HepG2 (cell line): Measurements from ENCODE around the gene PSENEN. TPM values are rescaled to one million over a fixed set of nuclear protein-coding genes. Genes with fewer than 3 reads are reported as not detected.

Experiments used
- KLF11 ChIP-seq: IDR thresholded peaks from 2 replicates; pipeline ENCODE4 v1.6.1; 2016; ENCODE audit warnings: missing compliant biosample characterization
- KMT2A ChIP-seq: sonication (generic); formaldehyde crosslinking; IDR thresholded peaks from 2 replicates; pipeline ENCODE4 v1.4.0; 2020; ENCODE audit warnings: missing genetic modification reagents
- MYC ChIP-seq: sonication (generic); formaldehyde crosslinking; IDR thresholded peaks from 2 replicates; pipeline ENCODE4 v1.9.0; 2021; ENCODE audit warnings: missing genetic modification reagents, borderline replicate concordance
- ZNF543 ChIP-seq: sonication (generic); formaldehyde crosslinking; IDR thresholded peaks from 2 replicates; pipeline ENCODE4 v1.4.0; 2020; ENCODE audit warnings: mild to moderate bottlenecking, missing genetic modification reagents
- ZNF605 ChIP-seq: sonication (generic); formaldehyde crosslinking; IDR thresholded peaks from 2 replicates; pipeline ENCODE4 v1.8.0; 2022; ENCODE audit warnings: mild to moderate bottlenecking, missing genetic modification reagents
- ZNF775 ChIP-seq: sonication (generic); formaldehyde crosslinking; IDR thresholded peaks from 2 replicates; pipeline ENCODE4 v1.4.0; 2020; ENCODE audit warnings: missing genetic modification reagents, mild to moderate bottlenecking, moderate library complexity, borderline replicate concordance
- polyA plus RNA-seq, 8 experiments: library from polyadenylated mRNA; depleted of rRNA in 3 of 8; stranded (reverse) in 7 of 8; unstranded in 1 of 8; fragments of >200 nt; fragmentation: Illumina TruSeq in 4 of 8; extraction: Trizol in 4 of 8; gene quantifications; 2 replicates each; pipeline versions ENCODE4 v1.2.1 to v1.2.3, GENCODE V29; 2011 to 2016; ENCODE audit warnings: low read depth in 4 of 8, missing spikeins in 1 of 8, mixed read lengths in 1 of 8; ENCODE audit not compliant: insufficient read depth in 1 of 8
- total RNA-seq, 5 experiments: library from RNA; depleted of rRNA; stranded (reverse); fragments of >200 nt; fragmentation: Illumina TruSeq; extraction: Trizol; gene quantifications; 2 replicates each; pipeline ENCODE4 v1.2.3, GENCODE V29; 2016; ENCODE audit warnings: low read depth in 1 of 5
- TF ChIP-seq, protein P1 (sequence below): sonication (generic); formaldehyde crosslinking; IDR thresholded peaks from 2 replicates; pipeline ENCODE4 v1.5.0; 2020; ENCODE audit warnings: missing genetic modification reagents
- TF ChIP-seq, protein P2 (sequence below): sonication (generic); formaldehyde crosslinking; IDR thresholded peaks from 2 replicates; pipeline ENCODE4 v1.8.0; 2022; ENCODE audit warnings: mild to moderate bottlenecking, missing genetic modification reagents
- TF ChIP-seq, protein P3 (sequence below): sonication (generic); formaldehyde crosslinking; IDR thresholded peaks from 2 replicates; pipeline ENCODE4 v1.4.0; 2020; ENCODE audit warnings: mild to moderate bottlenecking, missing genetic modification reagents
- TF ChIP-seq, protein P4 (sequence below): sonication (generic); formaldehyde crosslinking; IDR thresholded peaks from 2 replicates; pipeline ENCODE4 v1.8.0; 2022; ENCODE audit warnings: missing genetic modification reagents, mild to moderate bottlenecking, moderate library complexity, borderline replicate concordance
- TF ChIP-seq, protein P5 (sequence below): sonication (generic); formaldehyde crosslinking; IDR thresholded peaks from 2 replicates; pipeline ENCODE4 v1.4.0; 2020; ENCODE audit warnings: missing genetic modification reagents
- TF ChIP-seq, protein P6 (sequence below), 2 experiments: sonication (generic) in 1 of 2; formaldehyde crosslinking in 1 of 2; IDR thresholded peaks; 2 replicates each; pipeline versions ENCODE4 v1.4.0 to v1.6.1; 2018 to 2020; ENCODE audit warnings: missing genetic modification reagents in 2 of 2, borderline replicate concordance in 1 of 2, low read depth in 1 of 2, mild to moderate bottlenecking in 1 of 2, missing biosample characterization in 1 of 2

The PSENEN gene
- total and polyA plus RNA-seq, 2 of the 13 experiments (the other 11 are each of a cell fraction or from before 2014, with no cell fraction given) = 16.9 to 34.2 TPM

DNA sequence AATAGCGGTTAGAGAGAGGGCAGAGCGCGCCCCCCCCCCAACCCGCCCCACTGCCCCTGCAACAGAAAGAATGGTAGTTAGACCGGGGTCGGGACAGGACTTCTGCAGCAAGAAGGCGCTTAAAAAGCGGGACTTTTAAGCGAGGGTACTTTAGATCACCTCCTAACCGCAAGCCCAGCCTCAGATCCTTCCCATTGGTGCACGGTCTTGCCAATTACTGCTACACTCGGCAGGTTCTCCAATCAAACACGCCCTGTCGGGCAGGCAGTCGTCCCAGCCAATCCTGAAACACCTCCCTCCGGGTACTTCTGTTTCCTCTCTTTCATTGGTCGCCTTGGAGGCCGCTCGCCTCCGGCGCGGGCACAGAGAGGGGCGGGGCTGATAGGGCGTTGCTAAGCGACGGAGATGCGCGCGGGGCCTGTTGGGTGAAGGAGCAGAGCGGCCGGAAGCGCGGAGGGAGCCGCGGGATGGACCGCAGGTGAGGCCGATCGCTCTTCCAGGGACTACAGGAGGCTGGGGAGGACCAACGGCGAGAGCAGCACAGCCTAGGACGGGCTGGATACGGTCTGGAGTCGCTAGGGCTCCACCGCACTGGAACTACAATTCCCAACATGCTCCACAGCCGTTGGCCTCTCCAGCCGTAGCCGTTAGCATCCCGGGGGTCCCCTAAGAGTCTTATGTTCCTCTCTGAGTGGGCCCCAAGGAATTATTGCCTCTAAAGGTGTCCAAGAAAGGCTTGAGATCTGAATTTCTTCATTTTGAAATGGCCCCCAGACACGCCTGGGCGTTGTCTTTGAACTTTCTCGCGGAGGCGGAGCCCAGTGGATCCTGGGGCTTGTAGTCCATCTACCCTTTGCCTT is 12.5 kb downstream of the PSENEN start, which contains the start of gene PROSER3 (continued):
- TF ChIP-seq ZNF543 (CRISPR knock-in tag) = no peak
- TF ChIP-seq, protein P1, sequence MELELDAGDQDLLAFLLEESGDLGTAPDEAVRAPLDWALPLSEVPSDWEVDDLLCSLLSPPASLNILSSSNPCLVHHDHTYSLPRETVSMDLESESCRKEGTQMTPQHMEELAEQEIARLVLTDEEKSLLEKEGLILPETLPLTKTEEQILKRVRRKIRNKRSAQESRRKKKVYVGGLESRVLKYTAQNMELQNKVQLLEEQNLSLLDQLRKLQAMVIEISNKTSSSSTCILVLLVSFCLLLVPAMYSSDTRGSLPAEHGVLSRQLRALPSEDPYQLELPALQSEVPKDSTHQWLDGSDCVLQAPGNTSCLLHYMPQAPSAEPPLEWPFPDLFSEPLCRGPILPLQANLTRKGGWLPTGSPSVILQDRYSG (CRISPR knock-in tag) = no peak
- TF ChIP-seq ZNF605 (CRISPR knock-in tag) = peak; percentile 55
- TF ChIP-seq, protein P2, sequence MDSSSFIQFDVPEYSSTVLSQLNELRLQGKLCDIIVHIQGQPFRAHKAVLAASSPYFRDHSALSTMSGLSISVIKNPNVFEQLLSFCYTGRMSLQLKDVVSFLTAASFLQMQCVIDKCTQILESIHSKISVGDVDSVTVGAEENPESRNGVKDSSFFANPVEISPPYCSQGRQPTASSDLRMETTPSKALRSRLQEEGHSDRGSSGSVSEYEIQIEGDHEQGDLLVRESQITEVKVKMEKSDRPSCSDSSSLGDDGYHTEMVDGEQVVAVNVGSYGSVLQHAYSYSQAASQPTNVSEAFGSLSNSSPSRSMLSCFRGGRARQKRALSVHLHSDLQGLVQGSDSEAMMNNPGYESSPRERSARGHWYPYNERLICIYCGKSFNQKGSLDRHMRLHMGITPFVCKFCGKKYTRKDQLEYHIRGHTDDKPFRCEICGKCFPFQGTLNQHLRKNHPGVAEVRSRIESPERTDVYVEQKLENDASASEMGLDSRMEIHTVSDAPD (CRISPR knock-in tag) = no peak
- TF ChIP-seq ZNF775 (CRISPR knock-in tag) = no peak
- TF ChIP-seq MYC = peak; percentile 80
- TF ChIP-seq, protein P3, sequence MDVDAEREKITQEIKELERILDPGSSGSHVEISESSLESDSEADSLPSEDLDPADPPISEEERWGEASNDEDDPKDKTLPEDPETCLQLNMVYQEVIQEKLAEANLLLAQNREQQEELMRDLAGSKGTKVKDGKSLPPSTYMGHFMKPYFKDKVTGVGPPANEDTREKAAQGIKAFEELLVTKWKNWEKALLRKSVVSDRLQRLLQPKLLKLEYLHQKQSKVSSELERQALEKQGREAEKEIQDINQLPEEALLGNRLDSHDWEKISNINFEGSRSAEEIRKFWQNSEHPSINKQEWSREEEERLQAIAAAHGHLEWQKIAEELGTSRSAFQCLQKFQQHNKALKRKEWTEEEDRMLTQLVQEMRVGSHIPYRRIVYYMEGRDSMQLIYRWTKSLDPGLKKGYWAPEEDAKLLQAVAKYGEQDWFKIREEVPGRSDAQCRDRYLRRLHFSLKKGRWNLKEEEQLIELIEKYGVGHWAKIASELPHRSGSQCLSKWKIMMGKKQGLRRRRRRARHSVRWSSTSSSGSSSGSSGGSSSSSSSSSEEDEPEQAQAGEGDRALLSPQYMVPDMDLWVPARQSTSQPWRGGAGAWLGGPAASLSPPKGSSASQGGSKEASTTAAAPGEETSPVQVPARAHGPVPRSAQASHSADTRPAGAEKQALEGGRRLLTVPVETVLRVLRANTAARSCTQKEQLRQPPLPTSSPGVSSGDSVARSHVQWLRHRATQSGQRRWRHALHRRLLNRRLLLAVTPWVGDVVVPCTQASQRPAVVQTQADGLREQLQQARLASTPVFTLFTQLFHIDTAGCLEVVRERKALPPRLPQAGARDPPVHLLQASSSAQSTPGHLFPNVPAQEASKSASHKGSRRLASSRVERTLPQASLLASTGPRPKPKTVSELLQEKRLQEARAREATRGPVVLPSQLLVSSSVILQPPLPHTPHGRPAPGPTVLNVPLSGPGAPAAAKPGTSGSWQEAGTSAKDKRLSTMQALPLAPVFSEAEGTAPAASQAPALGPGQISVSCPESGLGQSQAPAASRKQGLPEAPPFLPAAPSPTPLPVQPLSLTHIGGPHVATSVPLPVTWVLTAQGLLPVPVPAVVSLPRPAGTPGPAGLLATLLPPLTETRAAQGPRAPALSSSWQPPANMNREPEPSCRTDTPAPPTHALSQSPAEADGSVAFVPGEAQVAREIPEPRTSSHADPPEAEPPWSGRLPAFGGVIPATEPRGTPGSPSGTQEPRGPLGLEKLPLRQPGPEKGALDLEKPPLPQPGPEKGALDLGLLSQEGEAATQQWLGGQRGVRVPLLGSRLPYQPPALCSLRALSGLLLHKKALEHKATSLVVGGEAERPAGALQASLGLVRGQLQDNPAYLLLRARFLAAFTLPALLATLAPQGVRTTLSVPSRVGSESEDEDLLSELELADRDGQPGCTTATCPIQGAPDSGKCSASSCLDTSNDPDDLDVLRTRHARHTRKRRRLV (CRISPR knock-in tag) = no peak
- TF ChIP-seq, protein P4, sequence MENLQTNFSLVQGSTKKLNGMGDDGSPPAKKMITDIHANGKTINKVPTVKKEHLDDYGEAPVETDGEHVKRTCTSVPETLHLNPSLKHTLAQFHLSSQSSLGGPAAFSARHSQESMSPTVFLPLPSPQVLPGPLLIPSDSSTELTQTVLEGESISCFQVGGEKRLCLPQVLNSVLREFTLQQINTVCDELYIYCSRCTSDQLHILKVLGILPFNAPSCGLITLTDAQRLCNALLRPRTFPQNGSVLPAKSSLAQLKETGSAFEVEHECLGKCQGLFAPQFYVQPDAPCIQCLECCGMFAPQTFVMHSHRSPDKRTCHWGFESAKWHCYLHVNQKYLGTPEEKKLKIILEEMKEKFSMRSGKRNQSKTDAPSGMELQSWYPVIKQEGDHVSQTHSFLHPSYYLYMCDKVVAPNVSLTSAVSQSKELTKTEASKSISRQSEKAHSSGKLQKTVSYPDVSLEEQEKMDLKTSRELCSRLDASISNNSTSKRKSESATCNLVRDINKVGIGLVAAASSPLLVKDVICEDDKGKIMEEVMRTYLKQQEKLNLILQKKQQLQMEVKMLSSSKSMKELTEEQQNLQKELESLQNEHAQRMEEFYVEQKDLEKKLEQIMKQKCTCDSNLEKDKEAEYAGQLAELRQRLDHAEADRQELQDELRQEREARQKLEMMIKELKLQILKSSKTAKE = no peak
- TF ChIP-seq KMT2A (CRISPR knock-in tag) = no peak
- TF ChIP-seq, protein P5, sequence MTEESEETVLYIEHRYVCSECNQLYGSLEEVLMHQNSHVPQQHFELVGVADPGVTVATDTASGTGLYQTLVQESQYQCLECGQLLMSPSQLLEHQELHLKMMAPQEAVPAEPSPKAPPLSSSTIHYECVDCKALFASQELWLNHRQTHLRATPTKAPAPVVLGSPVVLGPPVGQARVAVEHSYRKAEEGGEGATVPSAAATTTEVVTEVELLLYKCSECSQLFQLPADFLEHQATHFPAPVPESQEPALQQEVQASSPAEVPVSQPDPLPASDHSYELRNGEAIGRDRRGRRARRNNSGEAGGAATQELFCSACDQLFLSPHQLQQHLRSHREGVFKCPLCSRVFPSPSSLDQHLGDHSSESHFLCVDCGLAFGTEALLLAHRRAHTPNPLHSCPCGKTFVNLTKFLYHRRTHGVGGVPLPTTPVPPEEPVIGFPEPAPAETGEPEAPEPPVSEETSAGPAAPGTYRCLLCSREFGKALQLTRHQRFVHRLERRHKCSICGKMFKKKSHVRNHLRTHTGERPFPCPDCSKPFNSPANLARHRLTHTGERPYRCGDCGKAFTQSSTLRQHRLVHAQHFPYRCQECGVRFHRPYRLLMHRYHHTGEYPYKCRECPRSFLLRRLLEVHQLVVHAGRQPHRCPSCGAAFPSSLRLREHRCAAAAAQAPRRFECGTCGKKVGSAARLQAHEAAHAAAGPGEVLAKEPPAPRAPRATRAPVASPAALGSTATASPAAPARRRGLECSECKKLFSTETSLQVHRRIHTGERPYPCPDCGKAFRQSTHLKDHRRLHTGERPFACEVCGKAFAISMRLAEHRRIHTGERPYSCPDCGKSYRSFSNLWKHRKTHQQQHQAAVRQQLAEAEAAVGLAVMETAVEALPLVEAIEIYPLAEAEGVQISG (CRISPR knock-in tag) = peak; percentile 77
- TF ChIP-seq, protein P6, sequence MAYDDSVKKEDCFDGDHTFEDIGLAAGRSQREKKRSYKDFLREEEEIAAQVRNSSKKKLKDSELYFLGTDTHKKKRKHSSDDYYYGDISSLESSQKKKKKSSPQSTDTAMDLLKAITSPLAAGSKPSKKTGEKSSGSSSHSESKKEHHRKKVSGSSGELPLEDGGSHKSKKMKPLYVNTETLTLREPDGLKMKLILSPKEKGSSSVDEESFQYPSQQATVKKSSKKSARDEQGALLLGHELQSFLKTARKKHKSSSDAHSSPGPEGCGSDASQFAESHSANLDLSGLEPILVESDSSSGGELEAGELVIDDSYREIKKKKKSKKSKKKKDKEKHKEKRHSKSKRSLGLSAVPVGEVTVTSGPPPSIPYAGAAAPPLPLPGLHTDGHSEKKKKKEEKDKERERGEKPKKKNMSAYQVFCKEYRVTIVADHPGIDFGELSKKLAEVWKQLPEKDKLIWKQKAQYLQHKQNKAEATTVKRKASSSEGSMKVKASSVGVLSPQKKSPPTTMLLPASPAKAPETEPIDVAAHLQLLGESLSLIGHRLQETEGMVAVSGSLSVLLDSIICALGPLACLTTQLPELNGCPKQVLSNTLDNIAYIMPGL (CRISPR knock-in tag; IDR thresholded peaks at IDR 0.05; ENCODE audit: borderline replicate concordance in 1 of 2, low read depth in 1 of 2) = peak in 1 of 2 experiments; percentile 63; a peak in 1 of 4 replicates
- no peak for TF ChIP-seq KLF11 (CRISPR knock-in tag)
